Suppressor macrophage (primary cell): ENCODE results near the gene RHBDL3.
A peak's percentile ranks its signal among the peaks of the same experiment; 100 is the strongest.
"Not testable (repeated sequence)": the region's sequence is repeated elsewhere in the genome, so short reads cannot be mapped to it uniquely, and the experiment has no call there.

Experiments used
- DNase-seq, 4 experiments: peaks; one replicate each; pipeline ENCODE4 v3.0.0-alpha.2; 2020 to 2022

The RHBDL3 gene

DNA sequence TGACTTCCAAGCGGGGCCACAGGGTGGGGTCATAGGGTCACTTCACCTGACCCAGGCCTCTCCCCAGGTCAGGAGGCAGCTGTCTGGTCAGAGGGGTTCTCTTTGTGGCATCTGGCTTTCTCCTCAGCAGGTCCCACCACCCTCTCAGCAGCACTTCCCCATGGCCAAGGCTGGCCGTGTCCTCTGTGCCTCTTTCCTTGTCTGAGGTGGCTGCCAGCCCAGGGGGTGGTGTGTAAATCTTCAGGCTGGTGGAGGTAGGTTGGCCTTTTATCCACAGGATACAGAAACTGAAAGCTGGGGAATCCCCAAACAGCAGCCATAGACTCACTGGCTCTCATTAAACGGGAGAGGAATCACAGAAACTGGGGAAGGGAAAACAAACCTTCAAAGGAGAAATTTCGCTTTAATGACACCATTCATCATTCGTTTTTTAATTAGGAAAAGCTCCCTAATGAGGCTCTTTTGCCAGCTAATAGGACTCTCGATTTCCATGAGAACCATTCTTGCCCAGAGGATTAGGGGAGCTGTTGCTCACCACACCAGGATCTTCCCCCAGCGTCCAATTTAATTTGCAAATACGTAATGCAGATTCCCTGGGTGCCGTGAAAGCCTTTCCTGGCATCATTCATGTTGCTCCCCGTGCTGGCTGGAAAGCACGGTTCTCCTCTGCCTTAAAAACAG lies 58.3 kb downstream of the RHBDL3 start:
- DNase-seq = peak; percentile 24 to 49 (median 42)

DNA sequence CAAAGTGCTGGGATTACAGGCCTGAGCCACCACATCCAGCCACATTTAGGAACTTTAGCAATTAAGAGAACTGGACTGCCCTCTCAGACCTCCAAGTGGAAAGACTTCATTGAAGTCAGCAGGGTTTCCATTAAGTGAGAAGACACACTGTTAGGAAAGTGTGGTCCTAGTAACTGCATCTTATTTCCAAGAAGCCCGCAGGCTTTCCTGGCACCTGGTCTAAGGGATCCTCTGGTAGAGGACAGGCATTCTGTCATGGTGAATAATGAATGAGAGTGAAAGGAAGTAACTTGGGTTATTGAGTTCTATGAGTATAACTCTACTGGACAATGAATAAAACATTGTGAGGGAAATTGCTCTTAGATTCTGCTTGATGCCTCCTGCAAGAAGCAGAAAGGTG lies 62.3 kb downstream of the RHBDL3 start:
- DNase-seq = no peak

DNA sequence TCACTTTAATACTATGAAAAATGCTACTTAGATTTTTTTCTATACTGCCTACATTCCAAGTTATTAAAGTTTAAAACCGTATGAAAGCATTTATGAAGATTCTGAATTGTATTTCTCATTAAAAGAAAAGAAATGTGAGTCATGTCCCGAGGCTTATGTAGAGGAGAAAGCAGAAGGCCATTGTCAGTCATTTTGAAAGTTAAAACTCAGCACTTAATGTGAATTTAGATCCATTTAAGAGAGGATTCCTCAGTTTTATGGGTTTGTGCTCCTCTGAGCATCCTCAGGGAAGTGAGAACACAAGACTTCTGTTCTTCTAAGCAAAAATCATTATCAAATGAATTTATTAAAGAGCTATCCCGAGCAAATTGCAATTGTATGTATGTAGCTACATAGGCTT lies 64.5 kb downstream of the RHBDL3 start:
- DNase-seq = peak in 2 of 4 experiments; percentile 46 to 58

DNA sequence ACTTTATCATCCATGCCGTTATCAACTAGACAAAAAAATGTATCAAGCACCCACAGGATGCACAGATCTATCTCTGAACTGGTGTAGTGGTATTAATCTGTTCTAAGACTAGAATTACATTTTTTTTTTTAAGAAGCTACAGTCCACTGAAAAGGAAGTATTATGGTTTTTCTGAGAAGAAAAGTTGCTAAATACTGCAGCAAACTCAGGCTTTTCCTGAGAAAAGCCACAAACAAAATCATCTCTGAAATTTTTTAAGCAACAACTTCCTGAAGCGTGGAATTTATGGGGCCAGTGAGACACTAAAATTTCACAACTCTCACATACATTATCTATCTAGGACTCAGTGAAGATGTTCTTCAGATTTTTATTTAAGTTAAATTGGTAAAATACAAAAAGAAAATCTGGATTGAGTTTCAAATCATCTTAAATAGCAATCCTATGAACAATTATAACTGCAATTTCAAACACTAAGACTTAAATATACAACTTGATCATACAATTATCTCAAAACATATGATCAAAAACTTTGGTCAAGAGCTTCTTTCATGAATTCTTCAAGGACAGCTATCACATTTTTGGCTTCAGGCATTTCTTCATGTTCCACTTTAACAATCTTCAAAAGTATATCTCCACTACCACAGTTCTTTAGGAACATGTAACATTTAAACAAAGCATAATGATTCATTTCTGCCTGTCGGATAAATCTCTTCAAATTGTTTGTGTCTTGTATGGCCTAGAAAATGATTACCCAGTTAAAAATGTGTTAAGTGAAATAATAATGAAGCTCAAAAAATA lies 65.8 kb downstream of the RHBDL3 start:
- DNase-seq = peak; percentile 32 to 75 (median 46)

DNA sequence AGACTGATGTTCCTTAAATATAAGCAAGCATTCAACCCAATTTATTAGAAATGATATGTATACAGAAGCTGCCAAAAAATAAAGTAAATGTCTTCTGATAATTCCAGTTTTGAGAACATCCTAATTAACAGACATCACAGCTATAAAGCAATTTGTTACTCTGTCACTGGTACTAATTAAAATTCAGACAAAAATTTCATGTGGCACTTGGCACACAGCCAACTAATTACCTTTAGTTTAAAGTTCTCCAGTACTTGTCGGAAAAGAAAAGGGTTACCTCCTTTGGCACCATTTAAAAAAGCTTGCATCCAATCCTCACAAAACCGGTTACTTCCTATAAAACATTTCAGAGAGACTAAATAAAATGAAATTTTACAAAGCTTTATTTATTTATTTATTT lies 67.6 kb downstream of the RHBDL3 start:
- DNase-seq = no peak

DNA sequence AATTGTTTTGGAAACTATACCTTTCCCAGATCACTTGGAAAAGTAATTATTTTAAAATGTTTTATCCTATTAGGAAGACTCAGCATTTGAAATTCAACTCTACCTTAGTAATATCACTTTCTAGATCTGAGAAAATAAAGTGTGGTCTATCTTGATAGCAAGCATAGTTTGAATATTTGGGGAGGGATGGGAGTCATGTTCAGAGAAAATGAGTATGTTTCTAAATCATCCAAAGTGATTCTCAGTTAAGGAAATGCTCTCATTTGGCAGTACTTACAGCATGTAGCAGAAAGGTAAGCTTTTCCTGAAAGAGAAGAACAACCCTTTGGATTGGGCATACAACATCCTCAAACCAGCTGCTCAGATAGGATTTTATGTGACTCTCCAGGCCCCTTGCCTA lies 69.4 kb downstream of the RHBDL3 start:
- DNase-seq = no peak

DNA sequence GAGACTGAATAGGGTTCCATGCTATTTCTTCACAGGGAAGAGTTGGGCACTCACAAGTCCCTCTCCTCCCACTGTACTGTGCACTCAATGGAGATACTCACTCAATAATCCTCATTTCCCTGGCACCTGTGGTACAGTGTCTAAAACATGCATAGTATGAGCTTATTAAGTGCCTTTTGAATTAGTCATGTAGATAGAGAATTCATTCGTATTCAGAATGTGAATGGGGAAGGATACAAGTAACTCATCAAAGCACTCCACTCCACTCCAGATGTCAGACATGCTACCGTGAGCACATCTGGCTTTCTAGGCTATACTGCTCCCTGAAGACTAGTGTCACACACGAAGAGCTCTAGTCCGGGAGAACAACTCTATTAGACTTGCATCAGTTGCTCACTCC lies 70.1 kb downstream of the RHBDL3 start:
- DNase-seq = no peak

DNA sequence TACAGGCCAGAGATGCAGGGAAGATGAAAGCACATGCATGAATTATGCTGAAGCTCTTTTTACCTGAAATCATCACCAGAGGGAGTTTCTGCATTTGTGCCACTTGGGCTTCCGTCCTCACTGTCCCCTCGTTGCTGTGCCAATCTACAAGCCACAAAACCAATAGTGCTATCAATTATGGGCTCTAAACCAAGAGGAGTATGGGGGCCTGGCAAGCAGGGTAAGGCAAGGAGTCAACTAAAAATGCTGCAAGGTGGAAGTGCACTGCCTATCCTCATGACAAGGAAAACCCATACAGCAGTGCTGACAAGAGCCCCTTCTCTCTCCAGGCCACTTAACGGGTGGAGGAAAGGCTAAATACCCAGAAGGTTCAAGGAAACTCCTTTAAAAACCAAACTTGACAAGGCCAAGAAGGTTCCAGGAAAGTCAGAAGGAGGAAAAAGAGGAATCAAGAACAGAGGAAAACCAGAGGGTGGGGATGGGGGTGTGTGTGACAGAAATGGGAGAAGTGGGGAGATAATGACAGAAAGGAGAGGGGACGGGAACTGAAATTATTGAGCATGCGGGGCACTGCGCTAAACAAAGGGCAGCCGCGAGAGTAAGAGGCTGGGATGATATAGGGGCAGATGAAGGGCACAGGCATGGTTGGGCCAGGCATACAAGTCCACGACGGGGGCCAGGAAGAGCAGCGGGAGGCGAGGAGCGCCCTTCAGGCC lies 75.7 kb downstream of the RHBDL3 start:
- DNase-seq = peak in 3 of 4 experiments; percentile 22 to 30 (median 23)

DNA sequence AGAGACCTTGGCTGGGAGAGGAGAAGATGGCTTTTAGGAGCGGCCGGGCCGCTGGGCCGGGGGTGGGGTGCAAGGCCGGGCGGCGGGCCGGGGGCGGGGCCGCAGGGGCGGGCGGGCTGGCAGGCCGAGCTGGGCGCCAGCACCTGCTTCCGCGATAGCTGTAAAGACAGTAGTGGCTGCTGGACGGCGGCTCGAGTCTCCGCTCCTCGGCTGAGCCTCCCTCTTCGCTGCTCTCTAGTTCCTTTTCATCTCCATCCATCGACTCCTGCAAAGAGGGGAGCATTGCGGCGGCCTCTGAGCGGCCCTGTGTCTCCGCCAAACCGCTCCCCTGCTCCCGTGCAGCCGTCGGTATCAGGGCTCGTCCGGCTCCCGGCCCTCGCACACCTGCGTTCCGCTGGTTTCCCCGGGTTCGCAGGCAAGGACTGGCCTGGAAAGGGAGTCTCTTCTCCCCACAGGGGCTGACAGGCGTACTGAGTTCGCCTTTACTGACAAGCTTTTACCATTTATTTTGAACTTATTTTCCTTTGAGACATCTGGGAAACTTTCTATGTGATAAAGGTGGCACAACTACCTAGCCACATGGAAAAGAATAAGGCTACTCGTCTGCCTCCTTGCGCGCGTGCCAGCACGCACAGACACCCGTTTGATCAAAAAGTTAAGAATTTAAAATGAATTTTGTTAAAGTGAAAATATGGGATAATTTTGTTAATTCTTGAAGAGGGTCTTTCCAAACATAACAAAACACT lies 76.4 kb downstream of the RHBDL3 start, which contains the start of gene C17orf75:
Gene C17orf75 (minus strand): TSS at position 317 of the 746 bp plus-strand sequence. CDS start 34 bp downstream, at position 283.
- DNase-seq = peak; percentile 65 to 82 (median 72)

DNA sequence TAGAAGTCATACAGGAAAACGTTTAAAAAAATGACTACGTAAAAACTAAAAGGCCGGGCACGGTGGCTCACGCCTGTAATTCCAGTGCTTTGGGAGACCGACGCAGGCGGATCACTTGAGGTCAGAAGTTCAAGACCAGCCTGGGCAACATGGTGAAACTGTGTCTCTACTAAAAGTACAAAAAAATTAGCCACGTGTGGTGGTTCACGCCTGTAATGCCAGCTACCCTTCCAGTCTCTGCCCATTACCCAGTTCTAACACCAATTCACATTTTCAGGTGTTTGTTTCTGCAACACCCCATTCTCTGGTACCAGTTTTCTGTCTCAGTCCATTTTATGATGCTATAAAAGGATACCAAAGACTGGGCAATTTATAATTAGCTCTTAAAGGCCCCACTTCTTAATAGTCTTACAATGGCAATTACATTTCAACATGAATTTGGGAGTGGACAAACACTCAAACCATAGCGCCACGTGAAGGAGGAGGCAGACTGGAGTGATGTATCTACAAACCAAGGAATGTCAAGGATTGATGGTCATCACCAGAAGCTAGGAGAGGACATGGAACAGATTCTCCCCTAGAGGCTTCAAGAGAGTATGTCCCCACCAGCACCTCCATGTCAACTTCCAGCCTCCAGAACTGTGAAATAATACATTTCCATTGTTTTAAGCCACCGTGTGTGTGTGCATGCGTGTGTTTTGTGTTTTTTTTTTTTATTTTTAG lies 77.1 kb downstream of the RHBDL3 start:
- DNase-seq = no peak

DNA sequence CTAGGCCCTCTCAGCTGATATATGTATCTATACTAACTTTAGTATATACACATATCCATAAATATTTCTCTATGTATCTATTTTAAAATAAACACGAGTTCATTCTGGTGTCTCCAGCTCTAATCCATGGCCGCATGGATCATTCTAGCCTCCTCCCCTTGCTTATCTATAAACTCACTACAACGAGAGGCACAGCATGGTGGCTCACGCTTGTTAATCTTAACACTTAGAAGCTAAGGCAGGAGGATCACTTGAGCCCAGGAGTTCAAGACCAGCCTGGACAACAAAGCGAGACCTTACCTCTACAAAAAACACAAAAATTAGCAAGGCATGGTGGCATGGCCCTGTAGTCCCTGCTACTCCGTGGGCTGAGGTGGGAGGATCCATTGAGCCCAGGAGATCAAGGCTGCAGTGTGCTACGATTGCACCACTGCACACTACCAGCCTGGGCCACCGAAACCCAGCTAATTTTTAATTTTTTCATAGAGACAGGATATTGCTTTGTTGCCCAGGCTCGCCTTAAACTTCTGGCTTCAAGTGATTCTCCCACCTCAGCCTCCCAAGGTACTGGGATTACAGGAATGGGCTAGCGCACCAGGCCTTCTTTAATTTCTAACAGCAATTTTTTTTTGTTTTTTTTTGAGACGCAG lies 80.4 kb downstream of the RHBDL3 start:
- no peak for DNase-seq

DNA sequence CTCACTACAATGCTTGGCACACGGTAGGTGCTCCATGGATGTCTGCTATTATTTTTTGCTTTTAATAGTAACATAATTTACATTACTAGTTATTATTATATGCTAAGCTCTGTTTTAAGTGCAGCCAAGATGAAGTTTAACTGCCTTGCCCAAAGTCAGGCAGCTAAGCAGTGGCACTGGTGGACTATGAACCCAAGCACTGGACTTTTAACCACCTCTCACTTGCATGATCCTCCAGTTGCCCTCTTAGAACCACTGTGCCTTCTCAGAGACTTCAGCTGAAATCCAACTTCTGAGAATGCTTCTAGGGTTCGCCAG lies 82.8 kb downstream of the RHBDL3 start:
- DNase-seq = no peak

DNA sequence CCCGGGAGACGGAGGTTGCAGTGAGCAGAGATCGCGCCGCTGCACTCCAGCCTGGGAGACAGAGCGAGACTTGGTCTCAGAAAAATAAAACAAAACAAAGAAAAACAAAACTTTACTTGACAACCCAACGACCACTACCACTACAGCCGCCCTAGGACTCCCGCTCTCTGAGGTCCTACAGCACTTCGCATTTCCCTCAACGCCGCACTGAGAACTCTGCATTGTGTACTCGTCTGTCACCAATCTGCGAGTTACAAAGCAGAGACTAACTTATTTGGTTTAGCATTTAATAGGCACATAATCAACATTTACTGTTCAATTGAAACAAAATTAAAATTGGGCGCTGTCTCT lies 83.8 kb downstream of the RHBDL3 start:
- peak; percentile 20 to 53 (median 44) for DNase-seq

DNA sequence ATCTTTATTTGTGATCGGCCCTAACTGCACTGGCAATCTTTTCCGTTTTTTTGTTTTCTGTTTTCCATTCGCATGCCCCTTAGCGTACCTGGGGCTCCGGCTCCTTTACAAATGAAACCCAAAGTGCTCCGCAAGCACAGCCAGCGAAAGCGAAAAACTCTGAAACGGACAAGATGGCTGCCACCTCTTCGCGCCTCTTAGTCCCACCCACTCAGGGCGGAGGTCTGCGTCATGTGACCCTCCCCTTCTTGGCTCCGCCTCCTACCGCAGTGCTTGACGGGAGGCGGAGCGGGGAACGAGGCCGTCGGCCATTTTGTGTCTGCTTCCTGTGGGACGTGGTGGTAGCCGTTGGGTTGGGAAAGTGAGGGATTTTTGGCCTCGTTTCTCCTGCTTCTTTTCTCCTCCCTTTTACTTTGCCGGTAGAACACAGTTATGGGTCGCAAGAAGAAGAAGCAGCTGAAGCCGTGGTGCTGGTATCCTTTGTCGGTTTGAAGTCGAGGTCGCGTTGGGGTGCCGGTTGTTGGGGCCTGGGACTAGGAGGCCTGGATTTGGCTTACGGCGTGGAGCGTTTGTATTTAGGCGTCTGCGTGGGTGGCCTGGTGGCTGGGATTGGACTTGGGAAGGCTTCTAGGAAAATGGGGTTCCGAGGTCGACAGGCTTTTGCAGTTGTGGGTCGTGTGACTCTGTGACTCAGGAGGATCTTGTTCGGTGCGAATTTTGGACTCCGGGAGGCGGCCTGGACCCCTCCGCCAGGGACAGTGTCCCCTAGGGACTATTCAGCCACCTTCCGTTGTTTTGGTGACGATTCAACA lies 84.4 kb downstream of the RHBDL3 start, which contains the start of gene ZNF207:
Gene ZNF207 (plus strand): TSS at position 304 of the 812 bp plus-strand sequence. CDS start 129 bp downstream, at position 433.
- DNase-seq = peak; percentile 98 to 99 (median 99)

DNA sequence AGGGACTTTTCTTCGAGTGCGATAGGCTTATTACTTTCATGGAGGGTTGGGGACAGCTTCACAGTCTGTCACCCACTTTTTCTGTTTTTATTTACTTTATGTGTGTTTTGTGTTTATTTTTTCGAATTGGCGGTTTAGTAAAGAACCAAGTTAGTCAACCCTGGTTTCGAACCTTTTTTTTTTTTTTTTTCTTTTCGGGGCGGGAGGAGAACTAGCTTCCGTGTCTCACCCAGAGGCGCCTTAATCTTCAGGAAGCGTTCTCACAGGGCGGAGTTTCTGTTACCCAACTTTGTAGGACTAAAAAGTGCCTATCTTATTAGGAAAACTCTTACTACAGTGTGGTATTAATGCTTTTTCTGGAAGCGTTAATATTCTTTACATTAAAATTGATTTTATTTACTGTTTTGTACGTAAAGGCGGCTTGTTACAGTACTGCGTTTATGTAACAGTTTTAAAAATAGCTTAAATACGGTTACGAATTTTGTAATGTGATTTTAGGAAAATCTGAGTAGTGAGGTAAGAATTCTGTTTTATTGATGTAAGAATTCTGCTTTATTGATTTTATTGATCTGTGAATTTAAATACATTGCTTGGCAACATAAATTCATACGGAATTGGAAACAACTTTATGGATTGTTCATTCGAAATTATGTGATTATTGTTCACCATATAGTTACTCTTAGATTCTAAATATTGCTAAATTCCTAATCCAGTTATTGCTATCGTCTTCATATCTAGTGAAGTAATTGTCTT lies 85.2 kb downstream of the RHBDL3 start:
- DNase-seq = peak; percentile 76 to 88 (median 84)

DNA sequence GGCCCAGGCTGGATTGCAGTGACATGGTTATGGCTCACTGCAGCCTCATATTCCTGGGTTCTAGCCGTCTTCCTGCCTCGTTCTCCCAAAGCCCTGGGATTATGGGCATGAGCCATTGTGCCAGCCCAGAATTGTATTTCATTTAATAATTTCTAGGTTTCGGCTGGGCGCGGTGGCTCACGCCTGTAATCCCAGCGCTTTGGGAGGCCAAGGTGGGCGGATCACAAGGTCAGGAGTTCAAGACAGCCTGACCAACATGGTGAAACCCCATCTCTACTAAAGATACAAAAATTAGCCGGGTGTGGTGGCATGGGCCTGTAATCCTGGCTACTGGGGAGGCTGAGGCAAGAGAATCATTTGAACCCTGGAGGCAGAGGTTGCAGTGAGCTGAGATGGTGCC lies 87.1 kb downstream of the RHBDL3 start:
- DNase-seq = not testable (repeated sequence)

DNA sequence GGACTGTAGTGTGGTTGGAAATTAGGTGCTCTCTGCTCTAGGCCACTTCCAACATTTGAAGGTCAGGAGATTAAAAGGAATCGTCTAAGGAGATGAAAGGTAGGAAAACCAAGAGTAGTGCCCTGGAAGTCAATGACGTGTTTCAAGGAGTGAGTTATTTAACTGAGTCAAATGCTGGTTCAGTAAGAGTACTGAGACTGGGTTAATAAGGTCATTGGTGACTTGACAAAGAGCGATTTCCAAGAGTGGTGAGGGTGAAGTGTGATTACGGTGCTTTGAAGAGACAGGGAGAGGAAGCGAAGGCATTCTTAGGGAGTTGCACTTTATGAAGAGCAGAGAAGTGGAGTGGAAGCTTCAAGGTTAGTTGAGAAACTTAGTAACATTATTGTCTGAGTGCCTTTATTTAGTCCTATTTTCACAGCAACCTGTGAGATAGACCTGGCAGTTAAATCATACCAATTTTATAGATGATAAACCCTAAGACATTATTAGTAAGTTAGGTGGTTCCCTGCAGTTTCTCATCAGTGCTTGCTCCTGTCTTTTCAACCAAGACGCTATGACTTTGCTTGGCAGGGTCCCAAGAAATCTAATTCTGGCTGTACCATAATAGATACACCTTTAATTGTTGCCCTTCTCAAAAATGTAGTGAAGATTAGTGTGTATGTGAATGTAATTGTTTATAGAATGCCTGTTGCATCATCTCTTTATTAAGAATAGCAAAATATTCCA lies 90.2 kb downstream of the RHBDL3 start:
- no peak for DNase-seq

DNA sequence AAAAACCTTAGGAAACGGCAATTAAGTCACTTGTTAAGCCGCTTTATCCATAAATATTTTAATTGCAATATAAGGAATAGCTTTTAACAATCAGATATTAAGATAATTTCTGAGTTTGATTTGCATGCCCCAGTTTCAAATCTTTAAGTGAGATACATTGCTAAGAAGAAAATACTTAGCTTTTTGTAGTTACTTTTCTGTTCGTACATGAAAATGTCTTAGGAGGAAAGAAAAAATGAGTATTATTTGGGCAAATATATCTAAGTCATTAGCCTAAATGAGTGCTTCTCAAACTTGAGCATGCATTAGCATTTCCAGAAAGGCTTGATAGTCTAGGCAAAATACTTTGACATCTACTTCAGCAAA lies 90.7 kb downstream of the RHBDL3 start:
- DNase-seq = no peak

DNA sequence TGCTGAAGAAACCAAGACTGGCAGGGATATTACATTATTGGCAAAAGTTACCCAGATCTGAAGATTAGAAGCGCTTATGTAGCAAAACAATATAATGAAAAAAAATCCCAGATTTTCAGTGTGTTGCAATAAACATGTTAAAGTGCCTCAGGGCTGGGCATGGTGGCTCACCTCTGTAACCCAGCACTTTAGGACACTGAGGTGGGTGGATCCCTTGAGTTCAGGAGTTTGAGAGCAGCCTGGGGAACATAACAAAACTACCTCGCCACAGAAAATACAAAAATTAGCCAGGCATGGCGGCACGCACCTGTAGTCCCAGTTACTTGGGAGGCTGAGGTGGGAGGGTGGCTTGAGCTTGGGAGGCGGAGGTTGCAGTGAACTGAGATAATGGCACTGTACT lies 91.1 kb downstream of the RHBDL3 start:
- DNase-seq = no peak
